SH-SY5Y (cell line): Measurements from ENCODE around the gene MYH9.

ENCODE experiments used
- GATA2 ChIP-seq: IDR thresholded peaks from 2 replicates; pipeline ENCODE4 v1.6.1; 2011; ENCODE audit warnings: mild to moderate bottlenecking, low read depth, low read length
- GATA3 ChIP-seq: IDR thresholded peaks from 2 replicates; pipeline ENCODE4 v1.6.1; 2011; ENCODE audit warnings: low read depth, mild to moderate bottlenecking, low read length, moderate library complexity

- TF ChIP-seq GATA2 (no peak), GATA3 (no peak)
These were observed 55.7 kb downstream of the MYH9 start for GRCh38 chr22:36331912-36332622.
